DMS79 treated with DMSO at 0.1 percent for 48 hours (cell line): ENCODE measurements around the gene STOML3.

Experiments used
- DNase-seq: peaks from one replicate; lab custom pipeline; 2025; lab: John Stamatoyannopoulos, UW

STOML3 gene

DNA sequence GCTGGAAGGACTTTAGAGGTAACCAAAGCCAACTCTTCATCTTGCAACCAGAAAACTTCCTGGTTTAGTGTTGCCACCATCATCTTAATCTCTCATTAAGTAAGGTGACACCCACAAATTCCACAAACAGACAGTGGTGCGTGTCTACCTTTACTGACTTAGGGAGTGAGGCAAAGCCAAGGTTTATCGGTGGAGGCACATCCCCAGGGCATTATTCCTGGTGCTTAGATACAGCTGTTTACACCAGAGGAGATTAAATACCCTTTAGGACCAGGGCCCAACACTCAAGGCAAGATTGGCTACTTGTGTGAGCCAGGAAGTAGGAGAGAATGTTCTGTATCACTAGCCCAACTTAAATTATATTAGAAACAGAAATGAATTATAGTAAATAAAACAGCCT lies 9.5 kb downstream of the STOML3 start:
- no peak for DNase-seq

DNA sequence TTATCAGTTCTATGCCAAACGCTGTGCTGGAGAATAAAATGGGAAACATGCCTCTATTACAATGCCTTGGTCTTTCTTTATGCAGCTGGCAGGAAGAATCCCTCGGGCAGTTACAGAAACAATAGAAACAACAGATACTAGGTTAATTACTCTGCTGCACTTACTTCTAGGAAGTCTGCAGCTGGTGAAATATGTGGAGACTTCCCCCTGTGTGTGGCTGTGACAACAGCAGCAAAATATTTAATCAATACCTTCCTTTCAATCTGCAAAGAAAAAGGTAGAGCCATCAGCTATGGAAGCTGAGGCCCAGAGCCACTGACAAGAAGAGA lies 9.9 kb downstream of the STOML3 start:
- DNase-seq = no peak

DNA sequence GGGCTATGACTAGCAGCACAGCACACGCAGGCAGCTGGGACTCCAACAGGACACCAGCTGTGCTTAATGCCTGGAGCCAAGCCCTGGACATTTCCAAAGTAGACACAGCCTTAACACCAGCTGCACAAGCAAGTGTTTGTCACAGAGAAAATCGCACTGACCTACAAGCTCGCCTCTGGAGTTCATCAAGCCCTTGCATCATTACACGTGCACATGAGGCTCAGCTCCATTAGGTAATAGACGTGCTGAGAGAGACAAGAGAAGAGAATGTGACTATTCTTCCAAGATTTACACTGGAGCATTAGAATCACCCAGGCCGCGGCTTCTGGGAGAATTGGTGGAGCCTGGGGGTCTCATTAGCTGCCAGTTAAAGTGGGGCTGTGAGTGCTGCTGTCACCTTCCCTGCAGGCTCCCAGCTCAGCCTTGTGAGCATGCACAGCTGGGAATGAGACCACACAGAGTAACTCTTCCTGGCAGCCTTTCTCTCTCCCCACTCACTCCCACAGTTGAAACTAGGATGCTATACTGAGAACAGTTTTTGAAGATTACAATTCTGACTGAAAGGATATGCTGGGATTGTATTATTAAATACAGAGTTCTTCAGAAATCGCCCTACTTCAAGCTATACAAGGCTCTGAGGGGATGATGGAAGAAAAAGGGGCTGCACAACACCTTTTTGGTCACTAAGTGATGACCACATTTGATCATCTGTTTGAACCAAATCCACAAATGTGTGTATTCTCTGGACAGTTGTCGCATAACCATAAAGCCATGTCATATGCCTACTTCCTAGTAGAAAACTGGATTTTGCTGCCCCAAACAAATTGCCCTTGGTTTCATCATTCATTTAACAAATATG lies 10.5 kb downstream of the STOML3 start:
- DNase-seq = no peak

DNA sequence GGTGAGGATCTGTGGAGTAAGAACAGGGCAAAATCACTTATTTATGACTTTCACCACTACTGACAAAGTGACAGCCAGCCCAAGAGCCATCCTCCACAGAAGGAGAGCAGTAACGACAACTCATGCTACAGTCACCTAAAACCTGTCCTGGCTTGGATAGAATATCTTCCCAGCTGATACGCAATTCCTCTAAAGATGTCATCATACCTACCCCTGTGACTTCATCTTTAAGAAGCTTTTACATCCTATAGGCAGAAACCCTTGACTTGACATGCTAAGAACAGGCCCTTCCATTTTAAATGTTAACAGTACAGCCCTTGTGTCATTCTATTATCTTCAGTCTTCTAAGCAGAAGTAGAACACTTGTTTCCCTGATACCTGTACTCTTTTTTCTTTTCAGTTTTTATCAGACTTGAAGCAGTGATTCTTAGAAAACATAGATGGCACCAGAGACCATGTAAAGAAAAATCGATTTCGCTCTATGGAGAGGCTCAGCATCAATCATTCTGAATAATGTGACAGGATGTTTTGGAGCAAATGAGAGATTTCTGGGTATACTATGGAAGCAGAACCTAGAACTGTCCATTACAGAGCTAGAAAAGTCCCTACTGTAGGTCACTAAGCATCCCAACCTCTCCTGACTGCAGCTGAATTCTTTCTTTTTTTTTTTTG lies 20.1 kb downstream of the STOML3 start:
- DNase-seq = no peak

DNA sequence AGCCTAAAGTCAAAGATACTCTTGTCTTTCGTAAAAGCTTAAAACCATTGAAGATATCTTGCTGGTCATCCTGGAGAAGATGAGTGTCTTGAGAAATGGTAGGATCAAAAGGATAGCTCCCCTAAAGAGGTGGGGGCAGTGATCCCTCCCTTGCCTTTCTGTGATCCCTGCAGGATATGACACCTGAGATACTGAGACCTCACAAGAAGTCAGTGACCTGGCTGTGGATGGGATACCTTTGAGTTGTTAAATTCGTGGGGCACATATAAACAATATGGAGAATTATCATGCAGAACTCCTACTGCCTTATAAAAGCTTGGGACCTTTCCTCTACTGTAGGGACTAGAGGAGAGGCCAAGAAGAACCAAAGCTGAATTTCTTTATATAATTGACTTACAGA lies 21.4 kb downstream of the STOML3 start:
- no peak for DNase-seq

DNA sequence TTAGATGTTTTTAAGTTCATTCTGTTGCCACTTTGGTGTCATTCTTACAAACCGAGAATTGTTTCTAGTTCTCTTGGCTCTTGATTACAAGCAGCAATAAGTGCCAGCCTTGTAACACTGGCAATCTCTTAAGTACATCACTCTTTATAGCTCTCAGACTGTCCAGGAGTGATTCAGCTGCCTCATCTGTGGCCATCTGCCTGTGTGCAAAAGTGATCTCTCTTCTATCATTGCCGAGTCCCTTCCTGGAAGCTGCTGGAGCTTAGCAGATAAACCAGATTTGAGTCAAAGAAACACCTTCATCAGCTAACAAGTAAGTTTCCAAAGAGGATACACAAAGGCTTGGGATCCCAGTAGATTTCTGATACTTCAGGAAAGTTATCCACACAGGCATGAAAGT lies 23.2 kb downstream of the STOML3 start:
- DNase-seq = no peak

DNA sequence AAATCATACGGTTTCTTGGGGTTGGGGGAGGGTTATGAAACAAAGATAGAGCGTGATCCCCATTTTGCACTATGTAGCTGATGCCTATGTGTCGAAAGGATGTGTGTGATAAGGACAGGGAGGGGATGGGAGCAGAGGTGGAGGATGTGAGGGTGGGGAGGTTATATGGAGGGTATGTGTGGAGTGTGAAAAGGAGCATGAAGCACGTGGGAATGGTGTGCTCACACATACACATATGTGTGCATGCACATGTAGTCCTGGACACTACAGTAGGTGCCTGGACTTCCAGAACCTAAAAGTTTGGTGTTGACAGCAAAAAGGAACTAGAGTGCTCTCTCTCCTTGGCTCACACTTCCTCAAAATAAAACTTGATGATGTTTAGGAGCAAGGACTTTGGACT lies 25.4 kb downstream of the STOML3 start:
- no peak for DNase-seq

DNA sequence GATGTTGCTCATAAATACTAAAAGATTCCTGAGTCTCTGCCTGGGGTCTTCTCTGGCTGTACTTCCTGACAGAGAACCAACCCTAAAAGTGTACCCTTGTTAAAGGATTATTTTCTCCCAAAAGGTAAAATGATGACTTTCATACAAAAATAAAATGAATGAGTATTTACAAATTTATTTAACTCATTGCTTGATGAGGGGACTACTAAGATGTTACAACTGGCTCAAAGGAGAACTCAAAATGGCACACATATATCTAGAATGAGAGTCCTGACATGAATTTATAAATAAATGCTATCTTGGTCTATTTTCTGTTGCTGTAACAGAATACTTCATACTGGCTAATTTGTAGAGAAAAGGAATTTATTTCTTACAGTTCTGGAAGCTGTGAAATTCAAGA lies 30.5 kb downstream of the STOML3 start:
- DNase-seq = no peak

DNA sequence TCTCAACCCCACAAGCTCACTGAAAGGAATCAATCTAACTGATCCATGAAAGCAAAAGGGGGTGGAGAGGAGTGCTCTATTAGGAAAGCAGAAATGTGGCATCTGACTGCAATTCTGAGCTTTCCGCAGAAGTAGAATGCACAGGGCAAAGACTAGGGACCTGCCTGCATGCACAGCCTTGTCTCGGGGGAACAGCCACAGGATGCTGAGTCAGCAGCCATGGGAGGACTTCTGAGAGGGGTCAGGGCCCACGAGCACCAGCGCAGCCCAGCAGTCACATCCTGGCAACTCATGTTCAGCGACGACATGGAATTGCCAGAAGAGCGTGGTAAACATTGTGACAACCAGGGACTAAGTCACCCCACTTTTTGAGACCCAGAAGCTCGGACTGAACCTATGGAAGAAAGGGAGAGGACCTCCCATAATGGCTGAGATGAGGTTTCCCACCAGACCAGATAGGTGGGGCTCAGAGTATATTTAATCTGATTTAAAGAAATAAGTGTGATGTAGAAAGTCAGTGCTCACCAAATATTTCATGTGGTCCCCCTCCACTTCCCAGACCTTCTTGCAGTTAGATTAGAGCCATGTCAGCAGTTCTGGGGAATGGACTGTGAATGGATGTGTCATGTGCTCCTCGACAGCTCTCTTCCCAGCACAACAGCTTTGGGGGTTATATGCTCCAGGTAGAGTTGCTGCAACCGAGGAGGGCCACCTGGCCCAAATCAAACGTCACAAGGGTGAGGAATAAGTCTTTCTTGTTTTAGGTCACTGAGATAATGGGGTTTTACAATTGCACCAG lies 32.6 kb downstream of the STOML3 start:
- DNase-seq = no peak

DNA sequence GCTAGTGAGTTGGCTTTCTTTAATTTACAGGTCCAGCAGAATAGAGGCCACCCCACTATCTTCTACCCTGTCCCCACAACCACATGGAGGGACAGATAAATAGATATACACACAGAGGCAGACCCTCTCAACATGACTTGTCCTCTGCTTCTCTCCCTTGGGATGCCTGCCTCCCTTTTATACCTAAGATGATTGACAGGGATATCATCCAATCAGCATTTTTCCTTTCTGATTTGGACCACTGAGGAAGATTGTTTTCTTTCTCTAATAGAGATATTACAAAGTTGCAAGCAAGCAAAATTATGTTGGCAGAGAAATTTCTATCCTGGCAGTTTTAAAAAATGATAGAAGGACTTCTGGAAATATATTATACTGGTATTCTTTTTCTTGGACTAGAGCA lies 35.8 kb downstream of the STOML3 start:
- no peak for DNase-seq

DNA sequence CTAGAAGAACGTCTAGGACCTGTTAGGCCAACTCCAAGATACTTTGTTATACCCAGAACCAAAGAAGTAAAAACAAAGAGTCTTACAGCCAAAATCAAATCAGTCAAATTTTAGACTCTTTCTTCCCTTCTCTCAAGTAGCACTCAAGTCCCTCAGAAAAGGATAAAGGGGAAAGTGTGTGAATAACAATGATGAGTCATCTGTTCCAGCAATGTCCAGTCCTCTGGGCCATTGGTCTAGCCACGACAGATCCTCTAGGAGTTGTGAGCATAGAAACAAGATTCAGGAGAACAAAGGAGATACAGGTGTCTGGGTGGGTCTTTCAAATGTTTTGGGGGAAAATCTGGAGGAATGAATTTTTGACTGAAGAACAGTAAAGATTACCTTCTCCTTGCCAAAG lies 36.3 kb downstream of the STOML3 start:
- no peak for DNase-seq

DNA sequence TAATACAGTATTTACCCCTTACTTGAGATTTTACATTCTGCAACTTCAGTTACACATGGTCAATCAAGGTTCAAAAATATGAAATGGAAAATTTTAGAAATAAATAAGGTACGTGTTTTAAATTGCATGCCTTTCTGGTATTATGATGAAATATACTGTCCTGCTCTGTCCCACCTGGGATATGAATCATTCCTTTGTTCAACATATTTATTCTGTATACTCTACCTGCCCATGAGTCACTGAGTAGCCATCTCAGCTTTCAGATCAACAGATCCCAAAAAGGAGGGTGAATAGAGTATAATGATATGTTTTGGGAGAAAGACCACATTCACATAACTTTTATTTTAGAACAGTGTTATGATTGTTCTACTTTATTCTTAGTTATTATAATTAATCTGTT lies 37.8 kb downstream of the STOML3 start:
- DNase-seq = no peak

DNA sequence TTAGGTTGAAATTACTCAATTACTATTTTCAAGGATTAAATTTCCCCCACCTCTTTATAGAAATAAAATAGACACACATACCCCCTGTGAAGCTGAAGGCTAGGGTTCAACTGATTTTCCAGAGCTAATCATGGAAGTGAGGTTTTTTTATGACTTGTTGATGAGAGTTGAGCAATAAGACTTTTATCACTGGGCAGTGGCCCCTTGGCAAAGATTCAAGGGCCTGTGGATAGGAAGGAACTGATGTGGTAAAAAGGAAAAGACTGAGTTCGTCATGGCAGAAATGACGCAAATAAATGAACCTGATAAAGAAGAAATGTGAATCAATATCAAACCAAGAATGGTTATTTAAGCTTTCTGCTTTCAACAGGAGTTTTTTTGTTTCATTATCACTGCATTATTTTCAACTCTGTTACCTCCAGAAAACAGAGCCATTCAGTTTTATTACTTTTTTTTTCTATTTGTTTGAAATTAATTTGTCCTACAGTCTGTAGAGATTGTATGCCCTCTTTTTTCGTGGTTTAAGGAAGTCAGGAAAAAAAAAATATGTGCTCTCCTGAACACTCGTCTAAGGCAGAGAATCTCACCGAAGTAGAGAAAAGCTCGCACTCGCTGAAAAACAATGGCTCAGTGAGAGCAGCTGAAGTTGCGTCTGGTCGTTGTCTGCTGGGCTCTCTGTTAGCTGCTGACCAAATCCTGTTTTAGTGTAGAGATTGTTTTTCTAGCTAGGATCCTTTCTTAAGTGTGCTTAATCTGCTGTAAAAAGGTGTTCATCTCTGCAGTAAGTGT lies 38.9 kb downstream of the STOML3 start:
- DNase-seq = no peak

DNA sequence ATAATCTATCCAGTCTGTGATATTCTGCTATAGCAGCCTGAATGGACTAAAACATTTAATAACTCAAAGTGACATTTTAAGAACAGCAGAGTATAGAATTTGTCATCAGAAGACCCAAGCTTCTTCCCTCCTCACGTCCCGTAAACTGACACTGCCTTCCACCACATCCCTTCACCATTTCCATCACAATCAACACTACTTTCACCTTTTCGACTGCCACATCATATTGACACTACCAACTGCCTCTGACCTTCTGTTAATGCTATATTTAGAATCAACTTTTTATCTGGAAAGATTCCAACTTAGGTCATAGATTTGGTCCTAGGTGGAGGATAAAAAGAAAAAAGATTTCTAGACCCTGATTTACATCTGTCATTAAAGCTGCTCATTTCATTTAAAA lies 39.6 kb downstream of the STOML3 start:
- DNase-seq = no peak

DNA sequence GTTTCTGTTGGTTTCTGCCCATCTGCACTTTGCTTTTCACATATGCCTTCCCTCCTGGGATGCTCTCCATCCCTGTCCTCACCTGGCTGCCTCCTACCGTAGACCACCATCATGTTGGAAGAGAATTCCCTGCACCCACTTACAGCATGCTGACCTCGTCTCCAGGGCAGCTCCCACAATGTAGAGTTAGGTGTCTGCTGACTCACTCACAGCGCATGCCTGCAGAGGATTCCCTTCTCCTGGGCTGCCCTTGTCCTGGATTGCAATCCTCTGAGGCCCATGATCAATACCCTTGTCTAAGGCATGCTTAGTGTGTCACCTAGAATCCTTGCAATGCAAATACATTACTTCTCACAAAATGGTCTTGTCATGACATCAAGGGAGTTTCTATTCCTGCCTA lies 43.6 kb downstream of the STOML3 start:
- DNase-seq = no peak

DNA sequence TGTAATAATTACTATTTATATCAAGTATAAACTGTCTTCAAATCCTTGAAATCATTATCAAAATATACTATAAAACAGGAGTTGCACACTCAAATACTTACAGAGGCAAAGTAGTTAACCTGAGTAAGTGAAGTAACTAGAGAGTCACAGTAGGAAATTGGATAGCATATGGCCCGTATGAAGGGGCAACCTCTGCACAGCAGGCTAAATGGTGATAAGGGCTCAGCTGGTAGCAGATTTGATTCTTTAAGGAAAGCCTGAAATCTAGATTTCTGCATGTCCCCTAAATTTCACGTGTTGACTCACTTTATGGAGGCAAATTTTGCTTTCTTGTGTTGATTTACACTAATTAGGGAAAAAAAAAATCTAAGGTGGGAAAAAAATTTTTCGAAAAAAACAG lies 46.4 kb downstream of the STOML3 start:
- DNase-seq = no peak

DNA sequence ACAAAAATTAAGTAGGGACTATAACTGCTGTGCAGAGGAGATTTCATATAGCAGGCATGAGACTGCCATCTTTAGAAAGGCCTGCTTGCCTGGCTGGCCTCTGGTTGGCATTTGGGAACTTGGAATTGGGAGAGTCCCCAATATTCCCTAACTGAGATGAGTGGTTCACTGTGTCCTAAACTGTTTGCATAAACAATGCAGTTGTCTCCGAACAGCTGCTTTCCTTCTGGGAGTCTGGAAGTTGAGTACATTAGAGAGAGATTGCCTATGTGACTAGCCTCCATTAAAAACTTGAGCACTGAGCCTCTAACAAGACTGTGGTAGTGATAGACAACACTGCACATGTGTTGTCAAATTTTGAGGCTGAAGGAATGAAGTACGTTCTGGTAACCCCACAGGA lies 47.4 kb downstream of the STOML3 start:
- no peak for DNase-seq

DNA sequence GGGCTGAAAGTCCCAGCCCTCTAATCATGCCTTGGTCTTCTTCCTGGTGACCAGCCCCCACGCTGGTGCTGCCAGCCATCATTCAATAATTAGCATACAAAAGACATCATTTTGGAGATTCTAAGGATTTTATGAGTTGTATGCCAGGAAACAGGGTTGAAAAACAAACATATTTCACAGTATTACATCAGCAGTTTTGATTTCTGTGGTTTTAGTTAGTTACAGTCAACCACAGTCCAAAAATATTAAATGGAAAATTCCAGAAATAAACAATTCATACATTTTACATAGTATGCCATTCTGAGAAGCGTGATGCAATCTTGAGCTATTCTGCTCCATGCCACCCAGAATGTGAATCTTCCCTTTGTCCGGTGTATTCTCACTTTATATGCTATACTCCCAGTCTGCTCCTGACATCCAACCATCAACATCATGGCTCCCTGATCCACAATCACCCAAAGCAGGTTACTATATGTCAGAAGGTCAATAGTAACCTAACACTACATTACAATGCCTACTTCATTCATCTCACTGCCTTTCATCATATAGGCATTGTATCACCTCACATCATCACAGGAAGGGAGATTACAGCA lies 49.2 kb downstream of the STOML3 start:
- DNase-seq = no peak

DNA sequence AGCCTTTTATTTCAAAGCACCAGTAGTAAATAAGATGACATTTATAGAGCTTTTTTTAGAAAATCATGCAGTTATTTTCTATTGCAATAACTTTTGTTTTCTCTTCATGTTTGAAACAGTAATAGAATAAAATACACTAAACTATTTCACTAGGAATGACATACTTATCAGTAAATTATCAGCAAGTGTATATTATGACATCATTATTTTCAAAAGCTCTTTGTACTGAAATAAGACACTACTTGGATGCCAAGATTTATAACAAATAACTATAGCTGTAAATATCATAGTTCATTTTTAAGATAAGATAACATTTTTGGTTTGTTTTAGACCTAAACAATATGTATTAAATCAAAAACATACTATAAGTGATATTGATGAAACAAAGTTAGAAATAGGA lies 56.8 kb downstream of the STOML3 start:
- DNase-seq = no peak

DNA sequence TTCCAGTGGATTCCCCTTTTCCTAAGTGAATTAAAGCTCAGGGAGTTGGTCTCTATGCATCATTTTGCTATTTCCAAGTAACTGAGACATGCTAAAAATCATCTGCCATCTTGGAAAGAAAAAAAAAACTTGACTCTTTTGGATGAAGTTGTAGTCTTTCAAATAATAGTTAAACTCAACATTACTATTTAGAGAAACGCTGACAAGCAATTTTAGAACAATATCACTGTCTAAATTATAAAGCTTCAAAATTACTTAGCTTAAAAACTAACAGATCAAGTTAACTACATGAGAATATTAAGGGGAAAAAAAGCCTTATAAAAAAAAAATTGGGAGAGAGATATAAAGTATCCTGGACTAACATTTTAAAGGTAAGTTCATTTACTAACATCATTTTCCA lies 68.5 kb downstream of the STOML3 start:
- DNase-seq = no peak

DNA sequence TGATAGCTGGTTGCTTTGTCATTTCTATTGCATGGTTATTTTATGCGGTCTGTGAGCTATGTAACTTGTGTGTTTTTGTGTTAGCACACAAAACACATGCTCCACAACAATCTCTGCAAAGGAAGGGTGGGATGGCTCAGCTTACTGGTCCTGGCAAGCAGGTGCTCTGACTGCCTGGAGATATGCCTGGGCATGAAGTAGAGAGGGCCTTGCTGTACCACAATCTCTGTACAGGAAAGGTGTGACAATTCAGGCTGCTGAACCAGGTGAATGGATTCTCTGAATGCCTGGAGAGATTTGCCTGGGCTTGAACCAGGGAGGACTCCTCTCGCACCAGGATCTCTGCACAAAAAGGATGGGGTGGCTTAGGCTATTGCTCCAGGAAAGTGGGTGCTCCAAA lies 69.5 kb downstream of the STOML3 start:
- no peak for DNase-seq
